HG02610 (cell line): Measurements from ENCODE around the gene TRAM2.

Experiments
- ATAC-seq: cut with Tn5 transposase; IDR thresholded peaks from one replicate; pipeline ENCODE4 v1.9.1; 2021; ENCODE audit warnings: mild to moderate bottlenecking, moderate library complexity; ENCODE audit not compliant: unreplicated experiment

Gene TRAM2

GRCh38 chr6:52548999-52549398 is 27.9 kb downstream of the TRAM2 start:
- no peak for ATAC-seq

- no peak for ATAC-seq
Measured at GRCh38 chr6:52548353-52548713, 28.5 kb downstream of the TRAM2 start.

DNA sequence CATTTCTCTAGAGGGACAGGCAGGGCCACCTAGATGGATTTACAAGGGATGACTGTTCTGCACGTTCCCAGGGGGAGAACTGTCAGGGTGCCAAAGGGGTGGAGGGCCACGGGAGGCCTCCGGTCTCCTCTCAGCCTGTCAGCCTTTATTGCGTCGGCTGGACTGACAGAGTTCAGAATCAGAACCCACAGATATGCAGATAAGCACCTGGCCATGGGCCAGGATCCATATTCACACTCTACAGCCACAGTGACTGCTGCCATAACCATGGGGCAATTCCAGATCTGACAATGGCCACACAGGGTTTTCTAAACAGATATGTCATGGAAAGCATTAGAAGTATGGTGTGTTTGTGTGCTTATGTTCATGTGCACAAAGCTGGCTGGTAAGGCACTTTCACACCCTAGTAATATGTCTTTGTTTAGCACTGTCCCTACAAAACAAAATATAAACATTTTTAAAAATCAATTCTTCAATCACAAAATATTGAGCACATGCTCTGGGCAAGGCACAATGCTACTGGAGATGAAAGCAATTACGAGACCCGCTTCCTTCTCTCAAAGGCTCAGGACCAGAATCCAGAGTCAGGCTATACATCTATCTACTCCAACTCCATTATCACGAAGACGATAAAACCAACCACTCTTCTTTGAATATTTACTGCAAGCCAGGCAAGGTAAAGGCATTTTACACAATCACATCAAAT is 29.1 kb downstream of the TRAM2 start:
- ATAC-seq: no peak

DNA sequence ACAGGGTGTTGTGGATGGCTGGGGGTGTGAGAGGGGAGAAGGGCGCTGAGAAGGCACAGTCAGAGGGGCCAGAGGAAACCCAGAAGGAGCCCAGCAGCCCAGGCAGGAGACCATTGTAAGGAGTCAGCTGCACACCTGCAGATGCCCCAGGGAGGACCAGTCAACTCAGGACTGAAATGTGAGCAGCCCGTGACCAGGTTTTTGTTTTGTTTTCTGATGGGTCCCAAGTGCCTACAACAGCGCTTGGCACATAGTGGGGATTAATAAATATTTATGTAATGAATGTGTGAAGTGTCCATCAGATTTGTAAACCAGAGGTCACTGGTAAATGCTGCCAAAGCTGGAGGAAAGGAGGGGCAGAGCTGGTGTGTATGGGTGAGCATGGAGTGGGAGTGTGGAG is 30.2 kb downstream of the TRAM2 start:
- peak; percentile 84 for ATAC-seq

DNA sequence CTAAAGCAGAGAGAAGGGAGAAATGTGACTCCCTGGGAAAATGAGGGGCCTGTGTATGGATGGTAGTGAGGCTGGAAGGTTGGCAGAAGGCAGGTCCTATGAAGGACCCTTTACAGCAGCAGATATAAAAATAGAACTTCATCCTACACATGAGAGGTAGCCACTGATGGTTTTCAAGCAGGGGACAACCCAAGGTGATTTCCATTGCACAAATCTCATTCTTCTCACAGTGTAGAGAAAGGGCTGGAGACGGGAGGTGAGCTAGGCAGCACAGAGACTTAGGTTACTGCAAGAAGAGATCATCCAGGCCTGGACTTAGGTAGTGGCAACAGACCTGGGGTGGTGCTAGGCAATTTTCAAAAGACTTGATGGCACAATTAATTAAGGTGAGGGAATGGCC is 30.7 kb downstream of the TRAM2 start:
- ATAC-seq: peak; percentile 80

- ATAC-seq: peak; percentile 41
Measured at GRCh38 chr6:52545406-52546119, 31.3 kb downstream of the TRAM2 start.

DNA sequence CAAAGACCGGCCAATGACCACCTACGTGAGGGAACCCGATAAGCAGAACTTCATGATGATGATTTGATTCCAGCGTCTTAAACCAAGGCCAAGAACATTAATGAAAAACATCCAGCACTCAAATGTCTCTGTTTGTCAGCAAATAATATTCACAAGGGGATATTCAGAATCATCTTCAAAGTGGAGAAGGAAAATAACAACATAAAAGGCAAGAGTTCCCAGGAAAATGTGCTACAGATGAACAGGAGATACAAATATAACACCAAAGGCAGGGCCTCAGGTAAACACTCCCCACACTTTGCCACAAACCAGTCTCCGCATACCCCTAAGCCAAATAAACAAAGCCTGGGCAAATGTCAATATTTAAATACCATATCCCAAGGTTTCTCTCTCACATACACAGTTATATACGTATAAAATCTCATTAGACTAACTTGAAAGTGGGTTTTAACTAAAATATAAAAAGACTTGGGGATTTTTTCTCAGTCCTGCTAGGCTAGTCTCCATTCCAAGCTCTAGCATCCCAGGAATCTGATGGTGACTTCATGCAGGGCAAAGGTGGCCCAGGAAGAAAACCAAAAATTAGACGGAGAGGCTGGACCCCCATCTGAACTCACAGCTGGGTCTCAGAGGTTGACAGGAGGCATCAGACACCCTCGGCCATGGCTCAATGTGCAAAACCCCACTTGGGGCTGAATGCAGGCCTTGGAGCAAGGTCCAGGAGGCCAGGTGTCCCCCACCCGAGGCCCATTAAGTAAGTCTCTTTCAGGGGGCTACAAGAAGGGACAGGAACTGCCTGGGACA is 32.1 kb downstream of the TRAM2 start:
- ATAC-seq: no peak

DNA sequence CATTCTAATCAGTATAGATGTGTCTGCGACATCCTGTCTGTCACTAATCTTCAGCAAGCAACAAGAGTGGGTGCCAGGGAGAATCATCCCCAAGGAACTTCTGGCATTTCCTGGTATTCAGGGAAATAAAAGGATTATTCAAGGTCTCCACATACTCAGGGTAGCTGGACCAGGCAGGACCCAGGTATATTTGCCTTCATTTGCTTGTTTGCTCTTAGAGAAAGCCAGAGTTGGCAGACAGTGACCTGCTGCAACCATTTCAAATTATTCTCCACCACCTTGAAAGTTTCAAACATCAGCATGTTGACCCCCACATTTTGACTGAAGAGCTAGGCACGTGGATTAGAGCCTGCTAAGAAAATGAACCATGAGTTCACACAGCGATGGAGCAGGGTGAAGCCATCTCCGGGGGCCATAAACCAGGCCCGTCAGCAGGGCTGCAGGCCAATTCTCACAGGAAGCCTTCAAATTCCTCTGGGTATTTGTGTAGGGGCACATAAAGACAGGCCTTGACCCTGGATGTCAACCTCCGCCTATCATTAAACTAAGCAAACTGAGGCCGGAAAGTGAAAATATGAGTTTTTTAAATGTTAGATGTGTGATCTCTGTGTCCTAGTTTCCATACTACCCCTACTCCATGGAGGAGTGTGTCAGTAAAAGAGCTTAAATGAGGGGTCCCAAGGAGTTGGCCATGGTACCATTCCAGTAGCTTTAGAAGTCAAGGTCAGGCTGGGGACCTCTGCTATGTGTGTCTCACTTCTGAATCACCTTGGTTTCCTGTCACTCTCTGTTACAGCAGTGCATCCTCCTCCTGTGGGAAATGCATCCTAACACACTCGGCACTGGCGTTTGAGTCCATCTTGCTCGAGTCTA is 32.9 kb downstream of the TRAM2 start:
- no peak for ATAC-seq

DNA sequence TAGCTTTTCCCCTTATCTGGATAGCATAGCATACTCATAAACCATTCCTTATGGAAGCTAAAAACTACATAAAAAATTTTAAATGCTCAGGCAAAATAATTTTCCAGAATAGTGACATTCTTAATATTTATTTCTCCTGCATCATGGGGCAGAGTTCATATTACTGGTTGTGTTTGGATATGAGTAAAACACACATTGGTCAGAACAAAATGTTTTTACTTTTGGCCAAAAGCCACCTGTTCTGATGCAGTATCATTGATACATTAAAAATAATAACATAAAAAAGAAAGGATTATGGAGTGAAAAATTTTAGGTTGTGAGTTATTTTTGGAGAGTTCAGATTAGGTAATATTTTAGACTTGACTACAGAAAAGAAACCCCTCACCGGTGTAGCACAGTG is 33.6 kb downstream of the TRAM2 start:
- ATAC-seq: no peak

GRCh38 chr6:52541135-52541534 is 35.7 kb downstream of the TRAM2 start:
- no peak for ATAC-seq

- ATAC-seq: no peak
Measured at GRCh38 chr6:52540286-52540902, 36.5 kb downstream of the TRAM2 start.

GRCh38 chr6:52539607-52540006 is 37.3 kb downstream of the TRAM2 start:
- no peak for ATAC-seq

DNA sequence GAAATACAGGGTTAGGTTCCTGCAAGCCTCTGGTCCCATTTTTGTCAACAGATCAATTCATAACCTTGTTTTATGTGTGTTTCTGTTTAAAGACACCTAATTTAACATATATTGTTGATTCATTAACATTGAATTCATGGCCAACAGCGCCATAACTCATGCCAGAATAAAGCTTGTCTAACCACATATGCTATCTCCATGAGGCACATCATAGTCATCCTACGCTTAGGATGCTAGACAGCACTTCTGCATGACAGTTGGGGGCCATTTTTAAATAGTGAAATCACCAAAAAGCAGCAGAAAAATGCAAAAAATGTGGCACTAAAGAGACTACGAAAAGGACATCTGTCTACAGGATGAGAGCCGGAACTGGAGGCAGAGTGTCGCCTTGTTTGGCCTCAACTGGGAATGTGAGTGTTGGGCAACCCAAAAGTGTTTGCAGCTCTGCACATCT is 37.9 kb downstream of the TRAM2 start:
- no peak for ATAC-seq

DNA sequence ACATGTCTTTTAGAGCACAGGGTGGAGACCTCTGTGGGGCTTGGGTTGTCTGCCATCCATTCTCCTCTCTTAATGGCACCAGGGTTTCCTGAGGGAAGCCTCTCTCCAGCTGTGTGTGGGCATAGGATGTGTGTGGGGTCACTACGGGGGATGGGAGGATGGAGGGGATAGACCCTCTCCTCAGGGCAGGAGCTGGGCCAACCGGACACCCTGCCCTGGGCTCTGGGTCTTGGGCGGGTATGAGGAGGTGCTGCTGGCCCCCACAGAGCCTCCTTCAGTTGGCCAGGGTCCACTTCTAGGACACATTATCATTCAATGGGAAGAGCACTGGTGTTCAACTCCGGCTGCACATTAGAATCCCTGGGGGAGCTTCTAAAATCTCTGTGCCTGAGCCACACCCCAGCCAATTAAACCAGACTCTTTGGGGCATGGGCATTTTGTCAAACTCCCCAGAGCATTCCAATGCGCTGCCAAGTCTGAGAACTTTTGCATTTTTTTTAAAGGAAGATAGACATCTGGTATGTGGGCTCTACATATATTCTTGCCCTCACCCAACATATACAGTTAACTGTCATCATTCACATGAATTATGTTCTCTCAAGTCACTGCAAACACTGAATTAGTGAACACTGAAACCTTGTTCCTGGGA is 38.5 kb downstream of the TRAM2 start:
- no peak for ATAC-seq

DNA sequence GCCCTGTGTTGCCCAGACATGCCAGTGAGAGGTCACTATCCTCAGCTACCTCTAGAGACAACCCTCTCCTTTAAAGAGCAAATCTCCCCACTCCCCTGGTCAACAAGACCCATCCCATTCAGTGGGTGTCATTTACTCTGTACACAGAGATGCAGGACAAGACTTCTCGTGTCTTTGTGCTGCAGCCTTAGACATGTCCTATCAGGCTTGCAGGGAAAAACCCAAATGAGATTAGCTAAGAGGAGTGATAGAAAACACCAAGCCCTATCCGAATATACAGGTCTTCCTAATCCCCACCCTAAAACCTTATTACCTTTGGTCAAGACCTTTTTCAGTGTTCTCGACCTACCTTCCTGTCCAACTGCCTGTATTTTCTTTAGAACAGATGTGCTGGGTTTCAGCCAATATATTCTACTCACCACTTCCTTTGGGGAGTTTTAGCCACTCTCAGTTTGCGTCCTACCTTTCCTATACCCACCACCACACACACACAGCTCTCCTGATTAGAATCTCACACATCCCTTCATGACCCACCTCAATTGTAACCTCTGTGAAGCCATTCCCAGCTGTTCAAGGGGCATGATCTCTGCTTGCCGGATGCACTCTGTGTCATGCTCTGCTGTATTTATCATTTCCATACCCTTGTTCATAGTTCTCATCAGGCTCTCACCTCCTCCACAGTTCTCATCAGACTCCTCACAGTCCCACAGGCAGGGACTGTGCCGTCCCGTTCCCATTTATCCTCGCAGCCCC is 39.7 kb downstream of the TRAM2 start:
- ATAC-seq: peak; percentile 76

DNA sequence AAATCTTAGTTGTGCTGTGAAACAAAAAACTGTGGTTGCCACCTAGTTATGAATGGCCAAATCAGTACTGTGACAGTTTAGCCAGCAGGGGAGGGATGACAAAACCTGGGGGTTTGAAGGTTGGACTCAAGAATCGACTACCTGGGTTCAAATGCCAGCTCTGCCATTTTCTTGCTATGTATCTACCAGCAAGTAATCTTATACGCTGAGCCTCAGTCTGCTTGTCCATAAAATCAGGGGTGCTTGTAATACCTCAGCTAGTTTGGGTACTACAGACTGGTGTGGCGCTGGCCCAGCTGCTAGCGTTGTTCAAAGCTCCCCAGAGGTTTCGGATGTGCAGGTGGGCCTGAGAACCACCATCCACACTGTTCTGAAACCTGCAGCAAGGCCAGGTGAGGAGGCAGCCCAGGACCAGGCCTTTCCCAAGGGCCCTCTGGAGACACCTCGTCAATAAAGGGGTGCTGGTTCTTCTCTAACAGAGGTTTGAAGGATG is 40.4 kb downstream of the TRAM2 start:
- ATAC-seq: peak; percentile 18

- ATAC-seq: no peak
Measured at GRCh38 chr6:52535711-52536423, 41.0 kb downstream of the TRAM2 start.

- ATAC-seq: peak; percentile 48
Measured at GRCh38 chr6:52534966-52535390, 41.9 kb downstream of the TRAM2 start.
